Body of pancreas (tissue), 4 donors: Measurements from ENCODE around the gene FAM174B. TPM values are rescaled to one million over a fixed set of nuclear protein-coding genes. Genes with fewer than 3 reads are reported as not detected.

Experiments used
- ATAC-seq: fragments of 150-250 bp; one replicate; pipeline ENCODE4 v1.9.1; 2016
- DNase-seq, 4 donors: peaks; one replicate each; pipeline ENCODE4 v3.0.0-alpha.2; 2019
- H3K27ac ChIP-seq, 4 donors: fragments of 200-600 bp; sonication (generic); 1 replicate in 3 of 4; 2 replicates in 1 of 4; pipeline versions ENCODE4 v1.5.1 to v1.6.1; 2016 to 2019; ENCODE audit warnings: mild to moderate bottlenecking in 1 of 4, mixed read lengths in 1 of 4, moderate library complexity in 1 of 4
- H3K27me3 ChIP-seq, 2 donors: fragments of 200-600 bp; sonication (generic); one replicate each; pipeline ENCODE4 v1.6.0; 2016; ENCODE audit warnings: mild to moderate bottlenecking in 1 of 2
- H3K36me3 ChIP-seq, 2 donors: fragments of 200-600 bp; sonication (generic); replicated peaks in 1 of 2; 2 replicates each; pipeline ENCODE4 v1.5.1; 2016; ENCODE audit warnings: low read depth in 2 of 2; ENCODE audit not compliant: insufficient read depth in 1 of 2
- H3K4me1 ChIP-seq: fragments of 200-600 bp; sonication (generic); one replicate; pipeline ENCODE4 v1.6.0; 2016
- H3K4me3 ChIP-seq, 2 donors: fragments of 200-600 bp; sonication (generic); 1 replicate in 1 of 2; 2 replicates in 1 of 2; pipeline ENCODE4 v1.5.1; 2016 to 2019
- H3K9me3 ChIP-seq, 3 donors: fragments of 200-600 bp; sonication (generic); 1 replicate in 2 of 3; 2 replicates in 1 of 3; pipeline ENCODE4 v1.5.1; 2016
- CTCF ChIP-seq, 7 experiments: fragments of 450-650 bp in 4 of 7; fragments of 200-600 bp in 3 of 7; sonication (generic) in 3 of 7; IDR thresholded peaks; one replicate each; pipeline ENCODE4 v1.5.1; 2016 to 2019; ENCODE audit warnings: antibody characterized with exemption in 7 of 7
- POLR2A ChIP-seq, 3 donors: fragments of 450-650 bp; IDR thresholded peaks; one replicate each; pipeline ENCODE4 v1.6.1; 2016; ENCODE audit warnings: antibody characterized with exemption in 3 of 3, mild to moderate bottlenecking in 2 of 3
- WGBS, 2 donors: methylation state at CpG; one replicate each; pipeline ENCODE4 v1.1.5; 2017; 5-methylcytosine and 5-hydroxymethylcytosine counted together
- intact Hi-C: fragments of 100-400 bp; cut with DNase I; formaldehyde crosslinking; loops from one replicate; pipeline ENCODE4 v1.15.1; 2023
- total RNA-seq, 2 donors: library from RNA; depleted of rRNA; stranded (reverse); fragments of >200 nt; gene quantifications; one replicate each; pipeline ENCODE4 v1.1.0, GENCODE V29; 2016

FAM174B gene
- total RNA-seq, 2 donors from 2014 or later, result 51.4 to 59.9 TPM

- no peak for ATAC-seq
- 48 to 53% methylated on average over 6 of the region's 6 CpGs for WGBS, 2 donors
- no peaks in the 10 kb centered on the region for H3K9me3 ChIP-seq
- no peaks in the 10 kb centered on the region for H3K36me3 ChIP-seq
- peaks cover 41% of the 10 kb centered on the region for H3K4me1 ChIP-seq
- intact Hi-C loops, result no loop called here
- no peaks in the 10 kb centered on the region for H3K27me3 ChIP-seq
- no peak overlapping the region for H3K4me3 ChIP-seq
- DNase-seq, result no peak
- peak overlapping the region; percentile 87 to 93 (median 90) for H3K27ac ChIP-seq
- TF ChIP-seq CTCF (IDR thresholded peaks at IDR 0.05) (no peak), POLR2A (IDR thresholded peaks at IDR 0.05) (no peak)
These were observed 514 bp upstream of the FAM174B start for GRCh38 chr15:92656089-92656488.

- ATAC-seq (no peak), DNase-seq (no peak)
- Histone ChIP-seq H3K9me3 (no peaks in the 10 kb centered on the region), H3K4me3 (peak overlapping the region; percentile 36 to 40), H3K4me1 (peaks cover 53% of the 10 kb centered on the region), H3K36me3 (no peaks in the 10 kb centered on the region), H3K27me3 (no peaks in the 10 kb centered on the region), H3K27ac (peak overlapping the region; percentile 87 to 93 (median 90))
- intact Hi-C loops, result no loop called here
- 18 to 24% methylated on average over 7 of the region's 7 CpGs for WGBS, 2 donors
- TF ChIP-seq CTCF (IDR thresholded peaks at IDR 0.05) (no peak), POLR2A (IDR thresholded peaks at IDR 0.05) (no peak)
These were observed 913 bp downstream of the FAM174B start for GRCh38 chr15:92654662-92655061.

- no peaks in the 10 kb centered on the region for H3K27me3 ChIP-seq
- intact Hi-C loops, result no loop called here
- peak overlapping the region; percentile 36 to 40 for H3K4me3 ChIP-seq
- peak; percentile 85 for ATAC-seq
- no peaks in the 10 kb centered on the region for H3K36me3 ChIP-seq
- 35 to 41% methylated on average over 7 of the region's 7 CpGs for WGBS, 2 donors
- H3K4me1 ChIP-seq, result peaks cover 60% of the 10 kb centered on the region
- no peaks in the 10 kb centered on the region for H3K9me3 ChIP-seq
- peak overlapping the region; percentile 81 to 91 (median 88) for H3K27ac ChIP-seq
- TF ChIP-seq POLR2A (IDR thresholded peaks at IDR 0.05) (peak; percentile 70 to 84 (median 84)), CTCF (IDR thresholded peaks at IDR 0.05) (peak in 1 of 7 experiments; percentile 14)
- peak; percentile 87 to 94 (median 92) for DNase-seq
These were observed 1.6 kb downstream of the FAM174B start for GRCh38 chr15:92653836-92654539.

GRCh38 chr15:92653366-92653765 is 2.2 kb downstream of the FAM174B start:
- no peak overlapping the region for H3K4me3 ChIP-seq

More at GRCh38 chr15:92653366-92653765, 2.2 kb downstream of the FAM174B start:
- TF ChIP-seq POLR2A (IDR thresholded peaks at IDR 0.05) (no peak), CTCF (IDR thresholded peaks at IDR 0.05) (no peak)
- Histone ChIP-seq H3K27me3 (no peaks in the 10 kb centered on the region), H3K27ac (peak overlapping the region; percentile 81 to 91 (median 88)), H3K4me1 (peaks cover 66% of the 10 kb centered on the region), H3K9me3 (no peaks in the 10 kb centered on the region), H3K36me3 (no peaks in the 10 kb centered on the region)
- ATAC-seq, result no peak
- WGBS, 2 donors, result 37 to 41% methylated on average over 5 of the region's 5 CpGs
- no peak for DNase-seq
- intact Hi-C loops, result no loop called here
